Measurements from ENCODE around the gene IL17C.

DNA sequence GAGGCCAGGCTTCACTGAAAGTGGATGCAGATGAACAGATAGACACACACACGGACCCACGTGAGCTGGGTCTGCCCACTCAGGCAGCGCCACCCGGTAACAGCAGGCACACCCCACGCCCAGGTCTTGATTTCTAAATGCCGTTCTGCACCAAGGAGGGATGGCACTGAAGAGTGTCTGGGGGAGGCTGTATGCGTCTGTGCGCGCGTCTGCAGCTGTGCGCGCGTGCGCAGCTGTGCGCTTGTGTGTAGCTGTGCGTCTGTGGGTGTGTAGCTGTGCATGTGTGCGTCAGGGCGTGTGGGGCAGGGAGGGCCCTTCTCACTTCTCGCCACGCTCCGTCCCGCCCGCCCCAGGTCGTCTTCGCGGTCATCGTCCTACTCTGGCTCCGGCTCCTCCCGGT, 15.5 kb upstream of the IL17C start:
- TF ChIP-seq POLR2A (IDR thresholded peaks at IDR 0.05) (no peak), CTCF (IDR thresholded peaks at IDR 0.05) (no peak)
